Mucosa of stomach (tissue), 1 donor: Measurements from ENCODE around the gene OMP.
A peak's percentile ranks its signal among the peaks of the same experiment; 100 is the strongest.

ENCODE experiments used
- H3K27me3 ChIP-seq: one replicate; pipeline ENCODE4 v1.7.0; 2013; ENCODE audit warnings: mild to moderate bottlenecking, low read length; ENCODE audit not compliant: control insufficient read depth, insufficient read depth
- H3K36me3 ChIP-seq: one replicate; pipeline ENCODE4 v1.7.0; 2013; ENCODE audit warnings: low read length; ENCODE audit not compliant: control insufficient read depth, insufficient read depth
- H3K4me1 ChIP-seq: one replicate; pipeline ENCODE4 v1.7.0; 2013; ENCODE audit warnings: mild to moderate bottlenecking, low read length; ENCODE audit not compliant: control insufficient read depth, insufficient read depth
- H3K4me3 ChIP-seq: one replicate; pipeline ENCODE4 v1.7.0; 2013; ENCODE audit warnings: low read length
- H3K9ac ChIP-seq: one replicate; pipeline ENCODE4 v1.7.0; 2013; ENCODE audit warnings: mild to moderate bottlenecking, low read length, moderate library complexity
- H3K9me3 ChIP-seq: one replicate; pipeline ENCODE4 v1.7.0; 2013; ENCODE audit warnings: mild to moderate bottlenecking, low read length, moderate library complexity; ENCODE audit not compliant: control insufficient read depth
- donor health status: Pancreatic carcinoma.

OMP gene

DNA sequence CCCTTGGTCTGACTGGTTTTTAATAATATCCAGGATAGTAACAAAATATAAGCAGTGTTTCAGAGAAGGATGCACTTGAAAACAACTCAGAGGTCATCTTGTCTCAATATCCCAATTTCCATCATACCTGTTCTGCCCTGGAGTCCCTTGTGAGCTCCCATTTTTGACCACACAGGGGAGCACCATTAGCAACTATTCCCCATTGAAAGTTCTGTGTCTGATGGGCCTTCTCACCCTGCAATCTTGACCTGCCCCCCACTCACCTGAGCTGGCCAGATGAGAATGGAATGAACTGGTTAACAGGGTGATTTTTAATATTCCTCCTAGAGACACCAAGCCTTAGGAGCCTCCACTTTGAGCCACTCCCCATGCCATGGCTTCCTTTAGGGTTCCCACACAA, 39.7 kb upstream of the OMP start:
- peaks cover 36% of the 10 kb centered on the region for H3K4me1 ChIP-seq
- H3K9me3 ChIP-seq: no peaks in the 10 kb centered on the region
- no peak overlapping the region for H3K9ac ChIP-seq
- H3K36me3 ChIP-seq: no peaks in the 10 kb centered on the region
- no peaks in the 10 kb centered on the region for H3K27me3 ChIP-seq
- no peak overlapping the region for H3K4me3 ChIP-seq

DNA sequence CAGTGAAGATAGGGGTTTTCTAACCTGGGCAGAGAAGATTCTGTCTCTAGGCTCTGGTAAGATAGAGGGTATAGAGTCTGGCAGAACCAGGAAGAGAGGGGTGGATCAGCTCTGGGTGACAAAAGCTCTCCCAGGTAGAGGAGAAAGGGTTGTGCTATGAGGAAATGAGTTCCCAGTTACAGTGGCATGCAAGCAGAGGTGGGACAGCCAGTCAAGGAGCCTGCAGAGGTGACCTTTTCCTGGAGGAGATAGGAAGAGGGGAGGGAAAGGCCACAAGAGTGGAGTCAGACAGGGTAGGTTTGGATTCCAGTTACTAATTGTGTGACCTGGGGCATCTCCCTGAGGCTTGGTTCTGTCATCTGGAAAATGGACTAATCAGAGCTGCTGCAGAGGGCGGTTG, 39.2 kb upstream of the OMP start:
- H3K9ac ChIP-seq: no peak overlapping the region
- H3K27me3 ChIP-seq: no peaks in the 10 kb centered on the region

DNA sequence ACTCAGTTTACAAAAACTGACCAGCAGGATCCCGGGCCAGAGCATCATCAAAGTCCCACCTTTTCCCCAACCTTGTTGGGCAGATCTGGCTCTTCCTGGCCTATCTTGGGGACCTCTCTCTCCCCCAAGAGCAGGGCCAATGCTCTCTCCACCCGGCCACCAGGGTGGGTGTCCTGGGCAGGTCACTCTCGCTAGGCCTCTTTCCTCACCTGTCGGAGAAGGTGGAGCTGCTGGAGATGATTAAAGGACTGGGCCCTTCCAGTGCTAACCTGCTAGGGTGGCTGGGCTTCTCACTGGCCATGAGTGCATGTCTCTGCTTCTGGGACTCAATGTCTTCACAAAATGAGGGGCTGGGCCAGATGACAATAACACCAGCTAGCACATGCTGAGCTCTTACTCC, 38.8 kb upstream of the OMP start:
- Histone ChIP-seq H3K4me1 (peaks cover 41% of the 10 kb centered on the region), H3K36me3 (no peaks in the 10 kb centered on the region), H3K9ac (no peak overlapping the region), H3K9me3 (no peaks in the 10 kb centered on the region), H3K27me3 (no peaks in the 10 kb centered on the region), H3K4me3 (no peak overlapping the region)

More for the DNA sequence above, 39.2 kb upstream of the OMP start:
- Histone ChIP-seq H3K36me3 (no peaks in the 10 kb centered on the region), H3K9me3 (no peaks in the 10 kb centered on the region), H3K4me3 (no peak overlapping the region), H3K4me1 (peaks cover 36% of the 10 kb centered on the region)

DNA sequence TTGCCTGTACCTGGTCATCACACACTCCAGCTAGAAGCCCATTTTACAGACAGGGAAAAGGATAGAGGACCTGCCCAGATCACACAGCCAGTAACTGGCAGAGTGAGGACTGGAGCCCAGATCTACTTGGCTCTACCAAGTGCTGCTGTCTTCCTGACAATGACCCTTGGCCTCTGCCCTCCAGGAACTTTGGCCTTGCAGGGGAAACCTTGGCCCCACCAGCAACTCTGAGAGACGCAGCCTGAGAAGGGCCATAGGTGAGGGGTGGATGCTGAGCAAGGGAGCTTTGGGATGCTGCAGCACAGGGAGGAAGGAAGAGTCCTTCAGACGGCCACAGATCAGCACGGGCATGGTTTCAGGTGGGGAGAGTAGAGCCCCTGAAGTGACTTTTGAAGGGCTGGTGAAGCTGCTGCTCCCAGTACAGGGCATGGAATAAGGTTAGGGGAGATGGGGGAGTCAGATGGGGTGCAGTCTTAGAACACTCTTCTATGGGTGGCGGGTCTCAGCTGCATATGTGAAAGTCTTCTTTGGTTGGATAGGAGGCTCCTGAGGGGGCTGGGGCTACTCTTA, 37.9 kb upstream of the OMP start:
- Histone ChIP-seq H3K4me3 (no peak overlapping the region), H3K4me1 (peaks cover 49% of the 10 kb centered on the region), H3K27me3 (no peaks in the 10 kb centered on the region), H3K9me3 (no peaks in the 10 kb centered on the region), H3K36me3 (no peaks in the 10 kb centered on the region), H3K9ac (no peak overlapping the region)

DNA sequence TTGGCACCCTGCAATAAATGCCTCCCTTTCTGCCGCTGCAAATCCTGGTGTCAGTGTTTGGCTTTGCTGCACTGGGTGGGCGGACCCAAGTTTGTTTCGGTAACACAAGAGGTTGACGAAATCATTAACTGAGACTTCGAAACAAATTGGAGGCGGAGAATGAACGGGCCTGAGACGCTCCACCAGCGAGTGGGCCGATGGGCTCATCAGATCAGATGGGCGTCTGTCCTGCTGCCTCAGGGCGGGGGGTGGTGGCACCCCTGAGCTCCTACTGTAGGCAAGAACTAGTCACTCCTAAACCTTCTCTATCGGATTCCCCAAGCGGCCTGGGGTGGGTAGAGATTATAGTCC, 36.8 kb upstream of the OMP start:
- H3K9me3 ChIP-seq: no peaks in the 10 kb centered on the region
- peak overlapping the region; percentile 79 for H3K9ac ChIP-seq
- H3K36me3 ChIP-seq: no peaks in the 10 kb centered on the region
- H3K4me3 ChIP-seq: peak overlapping the region; percentile 58
- H3K4me1 ChIP-seq: peaks cover 60% of the 10 kb centered on the region
- H3K27me3 ChIP-seq: no peaks in the 10 kb centered on the region

DNA sequence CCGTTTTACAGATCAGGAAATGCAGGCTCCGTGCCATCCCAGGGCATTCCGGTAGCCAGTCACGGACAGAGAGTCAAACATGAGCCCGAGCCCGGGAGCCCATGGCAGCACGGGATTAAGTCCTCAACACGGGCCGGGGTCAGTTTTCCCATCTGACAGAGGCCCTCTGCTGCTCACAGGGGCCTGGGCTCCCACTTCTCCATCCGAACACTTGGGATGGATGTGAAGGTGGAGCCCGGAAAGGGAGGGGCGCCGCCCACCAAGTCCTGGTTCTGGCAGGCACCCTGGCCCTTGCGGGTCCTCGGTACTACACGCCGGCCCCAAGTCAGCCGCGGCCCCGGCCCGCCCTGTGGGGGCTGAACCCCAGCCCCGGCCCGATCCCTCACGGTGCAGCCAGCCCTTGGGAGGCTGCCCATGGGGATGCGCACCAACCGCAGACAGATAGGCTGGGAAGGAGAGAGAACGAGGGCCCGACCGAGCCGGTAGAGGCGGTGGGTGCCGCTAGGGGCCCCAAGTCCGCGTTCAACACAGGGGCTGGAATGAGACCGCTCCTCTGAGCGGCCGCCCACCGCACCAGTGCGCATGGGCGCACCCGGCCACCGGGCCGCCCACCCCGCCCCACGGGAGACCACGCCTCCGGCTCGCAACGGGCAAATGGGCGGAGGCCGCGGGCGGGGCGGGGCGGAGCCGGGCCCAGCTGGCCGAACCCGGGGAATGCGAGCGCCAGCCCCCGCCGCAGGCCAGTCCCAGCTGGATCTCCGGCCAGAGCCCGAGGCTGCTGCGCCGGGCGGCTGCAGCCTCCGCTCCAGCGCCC, 36.2 kb upstream of the OMP start, which contains the start of gene CAPN5:
Gene CAPN5, plus strand, starts transcription at position 743 of the 814 bp plus-strand sequence. CDS start 17,916 bp downstream, outside the sequence.
- Histone ChIP-seq H3K27me3 (no peaks in the 10 kb centered on the region), H3K4me3 (peak within 1 kb of the TSS; percentile 62), H3K9ac (peak within 1 kb of the TSS; percentile 79), H3K9me3 (no peaks in the 10 kb centered on the region), H3K4me1 (peaks cover 66% of the 10 kb centered on the region), H3K36me3 (no peaks in the 10 kb centered on the region)

DNA sequence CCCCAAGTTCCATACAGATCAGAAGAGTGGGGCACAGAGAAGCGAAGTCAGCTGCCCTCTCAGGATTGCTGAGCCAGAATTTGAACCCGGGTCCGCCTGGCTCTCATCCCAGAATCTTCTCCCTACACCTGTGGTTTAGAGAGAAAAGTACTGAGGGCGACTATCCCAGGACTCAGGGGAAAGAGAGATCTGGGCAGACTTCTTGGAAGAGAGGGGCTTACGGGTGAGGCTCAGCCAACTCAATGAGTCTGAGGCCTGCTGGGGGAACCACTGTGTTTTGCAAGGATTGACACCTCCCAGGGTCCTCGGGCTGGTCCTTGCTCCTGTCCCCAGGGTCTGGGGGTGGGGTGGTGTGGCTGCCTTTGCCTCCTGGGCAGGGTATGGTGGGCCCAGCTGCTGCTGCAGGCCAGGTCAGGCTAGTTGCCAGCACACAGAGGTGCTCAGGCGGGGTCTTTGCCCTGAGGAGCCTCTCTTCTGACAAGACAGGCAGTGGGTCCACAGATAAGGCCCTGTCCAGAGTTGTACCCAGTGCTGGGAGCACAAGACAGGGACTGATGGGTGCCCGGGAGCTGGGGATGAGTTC, 34.7 kb upstream of the OMP start:
- Histone ChIP-seq H3K27me3 (no peaks in the 10 kb centered on the region), H3K9ac (peak overlapping the region; percentile 76), H3K36me3 (no peaks in the 10 kb centered on the region), H3K4me3 (peak overlapping the region; percentile 62), H3K9me3 (no peaks in the 10 kb centered on the region), H3K4me1 (peaks cover 79% of the 10 kb centered on the region)

DNA sequence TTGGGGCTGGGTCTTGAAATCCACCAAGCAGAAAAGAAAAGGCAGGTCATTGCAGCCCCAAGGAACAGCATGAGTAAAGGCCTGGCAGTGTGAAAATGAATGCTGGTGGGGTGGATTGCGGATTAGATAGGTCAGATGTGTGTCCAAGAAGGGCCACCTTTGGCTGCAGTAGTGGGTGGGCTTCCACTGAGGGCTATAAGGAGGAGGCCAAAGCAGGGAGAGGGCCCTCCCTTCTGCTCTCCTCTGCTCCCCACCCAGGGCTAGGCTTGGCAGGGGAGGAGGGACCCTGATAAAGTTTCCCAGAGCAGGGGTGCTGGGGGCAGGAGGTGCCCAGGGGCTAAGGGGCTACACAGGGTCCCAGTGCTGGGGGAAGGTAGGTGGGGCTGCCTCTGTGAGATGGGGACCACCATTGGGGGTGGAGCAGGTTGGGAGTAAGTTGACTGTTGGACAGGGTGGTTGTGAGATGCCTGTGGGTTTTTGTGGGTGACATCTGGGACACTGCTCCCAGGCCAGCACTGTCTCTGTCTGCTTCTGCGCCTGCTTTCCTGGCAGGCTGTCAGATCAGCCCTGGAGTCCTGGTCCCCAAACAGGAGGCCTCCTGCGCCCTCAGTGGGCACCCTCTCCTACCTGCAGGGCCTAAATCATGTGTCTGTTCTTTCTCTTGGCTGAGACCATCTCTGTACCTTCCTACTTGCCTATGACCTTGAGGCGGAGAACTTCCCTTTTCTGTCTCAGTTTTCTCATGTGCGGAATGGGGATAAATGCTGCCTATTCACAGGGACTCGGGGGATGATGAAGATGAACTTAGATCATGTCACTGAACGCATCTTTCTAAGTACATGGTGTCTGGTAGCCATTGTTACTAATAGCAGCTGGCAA, 33.9 kb upstream of the OMP start:
- Histone ChIP-seq H3K27me3 (no peaks in the 10 kb centered on the region), H3K4me1 (peaks cover 79% of the 10 kb centered on the region), H3K9me3 (no peaks in the 10 kb centered on the region), H3K9ac (peak overlapping the region; percentile 76), H3K36me3 (no peaks in the 10 kb centered on the region), H3K4me3 (peak overlapping the region; percentile 62)

DNA sequence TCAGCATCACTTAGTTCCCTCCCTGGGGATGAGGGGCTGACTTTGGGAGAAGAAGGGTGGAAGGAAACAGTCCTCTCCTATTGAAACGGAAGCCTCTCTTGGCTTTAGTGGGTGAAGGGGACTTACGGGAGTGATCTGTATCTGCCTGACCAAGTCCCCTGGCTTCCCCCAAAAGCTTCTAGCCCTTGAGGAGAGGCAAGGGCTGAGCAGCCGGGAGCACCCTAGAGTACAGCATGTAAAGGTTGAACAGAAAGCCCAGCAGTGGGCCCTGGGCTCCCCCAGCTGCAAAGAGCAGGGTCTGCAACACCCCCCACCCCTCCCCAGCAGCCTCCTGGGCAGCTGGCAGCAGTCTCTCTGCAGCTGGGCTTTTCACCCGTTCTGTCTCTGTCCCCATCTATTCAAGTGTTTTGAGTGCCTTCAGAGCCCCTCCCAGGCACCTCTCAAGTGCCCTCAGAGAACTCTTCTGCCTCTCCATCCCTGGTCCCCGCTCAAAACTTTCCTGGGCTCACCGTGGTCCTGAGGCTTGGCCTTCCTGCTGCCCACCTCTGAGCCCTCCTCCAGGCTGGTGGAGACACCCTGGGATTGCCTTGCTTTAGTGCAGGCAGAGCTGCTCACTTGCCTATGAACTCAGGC, 33.2 kb upstream of the OMP start:
- peak overlapping the region; percentile 76 for H3K9ac ChIP-seq

DNA sequence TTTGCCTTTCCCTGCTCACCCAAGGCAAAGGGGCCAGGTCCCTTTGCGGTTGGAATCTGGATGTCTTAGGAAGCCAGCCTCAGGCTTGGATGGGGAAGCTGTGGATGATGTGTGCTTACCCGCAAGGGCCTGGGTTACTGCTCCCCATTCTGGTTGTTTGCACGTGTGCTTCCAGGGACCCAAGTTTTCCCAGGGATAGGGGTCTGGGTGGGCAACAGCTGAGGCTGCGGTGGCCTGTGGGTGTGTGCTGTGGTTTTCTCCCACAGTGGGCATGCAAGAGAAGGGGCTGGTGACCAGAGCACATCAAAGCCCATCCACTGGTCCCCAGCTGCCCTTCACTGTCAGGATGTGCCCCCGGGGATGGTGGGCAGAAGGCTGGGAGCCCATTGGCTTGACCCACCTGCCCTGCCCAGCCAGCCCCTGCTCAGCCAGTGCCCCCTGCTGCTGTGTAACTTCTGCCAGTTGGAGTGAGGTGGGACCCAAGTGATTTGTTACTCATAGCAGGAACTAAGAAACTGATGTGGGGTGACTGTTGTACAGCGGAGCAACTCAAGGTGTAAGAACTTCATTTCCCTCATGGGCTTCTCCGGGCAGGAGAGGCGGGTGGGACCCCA, 32.6 kb upstream of the OMP start:
- H3K27me3 ChIP-seq: no peaks in the 10 kb centered on the region
- peaks cover 79% of the 10 kb centered on the region for H3K4me1 ChIP-seq
- no peaks in the 10 kb centered on the region for H3K36me3 ChIP-seq
- peak overlapping the region; percentile 15 for H3K9ac ChIP-seq
- no peaks in the 10 kb centered on the region for H3K9me3 ChIP-seq
- peak overlapping the region; percentile 2 for H3K4me3 ChIP-seq

More for the DNA sequence above, 33.2 kb upstream of the OMP start:
- Histone ChIP-seq H3K36me3 (no peaks in the 10 kb centered on the region), H3K4me1 (peaks cover 79% of the 10 kb centered on the region), H3K27me3 (no peaks in the 10 kb centered on the region), H3K4me3 (peak overlapping the region; percentile 62), H3K9me3 (no peaks in the 10 kb centered on the region)

DNA sequence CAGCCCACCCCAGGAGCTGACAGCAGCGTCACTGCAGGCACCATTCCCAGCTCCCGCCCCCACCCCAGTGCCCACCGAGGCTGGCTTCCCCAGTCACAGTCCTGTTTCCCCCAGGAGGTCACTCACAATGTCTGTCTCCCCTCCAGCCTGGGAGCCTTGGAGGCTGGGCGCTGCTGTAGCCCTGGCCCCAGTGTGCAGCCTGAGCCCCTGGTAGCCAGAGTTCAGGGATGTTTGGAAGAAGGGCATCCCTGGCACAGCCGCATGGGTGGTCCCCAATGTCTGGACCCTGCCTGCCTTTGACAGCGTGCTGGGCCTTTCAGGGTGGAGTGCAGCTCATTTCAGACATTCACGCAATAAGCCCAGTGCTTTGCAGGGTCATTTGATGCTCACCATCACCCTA, 31.6 kb upstream of the OMP start:
- Histone ChIP-seq H3K36me3 (no peaks in the 10 kb centered on the region), H3K4me1 (peaks cover 76% of the 10 kb centered on the region), H3K9ac (peak overlapping the region; percentile 15), H3K27me3 (no peaks in the 10 kb centered on the region), H3K4me3 (no peak overlapping the region), H3K9me3 (no peaks in the 10 kb centered on the region)
